ENCODE data around the gene DGKI.
"Not testable (repeated sequence)": the region's sequence is repeated elsewhere in the genome, so short reads cannot be mapped to it uniquely, and the experiment has no call there.

DGKI gene

GRCh38 chr7:137835486-137836112, 11.2 kb downstream of the DGKI start:
- DNase-seq: no peak

GRCh38 chr7:137834552-137834951, 12.2 kb downstream of the DGKI start:
- no peak for DNase-seq

GRCh38 chr7:137832990-137833389, 13.8 kb downstream of the DGKI start:
- not testable (repeated sequence) for DNase-seq

- DNase-seq: no peak
Measured at GRCh38 chr7:137832382-137832781, 14.4 kb downstream of the DGKI start.

- not testable (repeated sequence) for DNase-seq
Measured at GRCh38 chr7:137831555-137831954, 15.2 kb downstream of the DGKI start.

GRCh38 chr7:137829337-137829992, 17.3 kb downstream of the DGKI start:
- DNase-seq: no peak

GRCh38 chr7:137828456-137828855, 18.3 kb downstream of the DGKI start:
- DNase-seq: no peak

GRCh38 chr7:137825489-137825888, 21.3 kb downstream of the DGKI start:
- no peak for DNase-seq

- DNase-seq: peak; percentile 91
Measured at GRCh38 chr7:137820677-137821420, 25.9 kb downstream of the DGKI start.

GRCh38 chr7:137820156-137820555, 26.6 kb downstream of the DGKI start:
- no peak for DNase-seq

- no peak for DNase-seq
Measured at GRCh38 chr7:137818036-137818435, 28.7 kb downstream of the DGKI start.

- no peak for DNase-seq
Measured at GRCh38 chr7:137816696-137817320, 30.0 kb downstream of the DGKI start.

- DNase-seq: no peak
Measured at GRCh38 chr7:137813541-137813940, 33.2 kb downstream of the DGKI start.

- DNase-seq: no peak
Measured at GRCh38 chr7:137810248-137810647, 36.5 kb downstream of the DGKI start.

GRCh38 chr7:137804836-137805235, 41.9 kb downstream of the DGKI start:
- no peak for DNase-seq

GRCh38 chr7:137801491-137801890, 45.3 kb downstream of the DGKI start:
- DNase-seq: no peak

GRCh38 chr7:137801003-137801402, 45.8 kb downstream of the DGKI start:
- DNase-seq: no peak

- no peak for DNase-seq
Measured at GRCh38 chr7:137798073-137798763, 48.6 kb downstream of the DGKI start.

GRCh38 chr7:137795211-137795610, 51.6 kb downstream of the DGKI start:
- DNase-seq: no peak

GRCh38 chr7:137791930-137792329, 54.8 kb downstream of the DGKI start:
- no peak for DNase-seq

- no peak for DNase-seq
Measured at GRCh38 chr7:137790828-137791227, 55.9 kb downstream of the DGKI start.

GRCh38 chr7:137789215-137789882, 57.4 kb downstream of the DGKI start:
- DNase-seq: no peak

Data from right forelimb (tissue), 1 donor.